Natural killer cell (primary cell): Measurements from ENCODE around the gene CCDC93. TPM values are rescaled to one million over a fixed set of nuclear protein-coding genes. Genes with fewer than 3 reads are reported as not detected.

Experiments
- ATAC-seq, 3 donors: fragments of 150-1000 bp in 2 of 3; fragments of 200-7000 bp in 1 of 3; cut with Tn5 transposase; 1 replicate in 1 of 3; 2 replicates in 2 of 3; pipeline ENCODE4 v1.10.0; 2021; ENCODE audit warnings: mild to moderate bottlenecking in 2 of 3, moderate library complexity in 2 of 3
- DNase-seq, 2 donors: peaks; one replicate each; pipeline versions ENCODE4 v3.0.0 to v3.0.0-alpha.2; 2013 to 2021; ENCODE audit warnings: mixed read lengths in 1 of 2
- H3K27ac ChIP-seq: one replicate; pipeline ENCODE4 v1.5.1; 2013; ENCODE audit warnings: mild to moderate bottlenecking, low read length
- H3K27me3 ChIP-seq: one replicate; pipeline ENCODE4 v1.6.1; 2013; ENCODE audit warnings: low read length; ENCODE audit not compliant: control insufficient read depth, insufficient read depth
- H3K36me3 ChIP-seq: one replicate; pipeline ENCODE4 v1.6.1; 2013; ENCODE audit warnings: low read length; ENCODE audit not compliant: control insufficient read depth, insufficient read depth
- H3K4me1 ChIP-seq: one replicate; pipeline ENCODE4 v1.6.1; 2013; ENCODE audit warnings: low read length; ENCODE audit not compliant: control insufficient read depth, insufficient read depth
- H3K4me3 ChIP-seq: one replicate; pipeline ENCODE4 v1.5.1; 2013; ENCODE audit warnings: low read length
- H3K9me3 ChIP-seq: one replicate; pipeline ENCODE4 v1.6.1; 2013; ENCODE audit warnings: low read length; ENCODE audit not compliant: control insufficient read depth, insufficient read depth
- H3K27ac Mint-ChIP-seq, 2 donors: one replicate each; pipeline ENCODE4 v1.8.0; 2022; ENCODE audit warnings: mild to moderate bottlenecking in 2 of 2, mixed read lengths in 2 of 2, moderate library complexity in 1 of 2
- H3K27me3 Mint-ChIP-seq, 2 donors: one replicate each; pipeline ENCODE4 v1.8.0; 2022; ENCODE audit warnings: low read depth in 2 of 2, mixed read lengths in 2 of 2
- H3K36me3 Mint-ChIP-seq: one replicate; pipeline ENCODE4 v1.8.0; 2022; ENCODE audit warnings: mixed read lengths
- H3K4me1 Mint-ChIP-seq, 2 donors: one replicate each; pipeline ENCODE4 v1.8.0; 2022; ENCODE audit warnings: mixed read lengths in 2 of 2
- H3K4me3 Mint-ChIP-seq: one replicate; pipeline ENCODE4 v1.8.0; 2022; ENCODE audit warnings: mild to moderate bottlenecking, moderate library complexity, mixed read lengths
- H3K9me3 Mint-ChIP-seq, 2 donors: one replicate each; pipeline ENCODE4 v1.8.0; 2022; ENCODE audit warnings: mixed read lengths in 2 of 2
- CTCF ChIP-seq: fragments of 200-600 bp; IDR thresholded peaks from one replicate; pipeline ENCODE4 v1.8.0; 2022; ENCODE audit warnings: antibody characterized with exemption
- WGBS: methylation state at CpG from one replicate; pipeline ENCODE4 v1.1.7; 2013; ENCODE audit warnings: missing lambda C conversion rate; ENCODE audit not compliant: insufficient coverage; 5-methylcytosine and 5-hydroxymethylcytosine counted together
- intact Hi-C: fragments of 100-400 bp; cut with micrococcal nuclease; formaldehyde crosslinking; loops from one replicate; pipeline ENCODE4 v1.14.2; 2022
- total RNA-seq, 4 donors: library from RNA; stranded (reverse); fragments of 120-200 nt in 1 of 4; gene quantifications; one replicate each; pipeline versions ENCODE4 v1.2.3 to v1.2.4, GENCODE V29; 2013 to 2022

Gene CCDC93
- total RNA-seq, 3 donors from 2014 or later (not counting 1 experiment from before 2014, with no cell fraction given) = 58.6 to 68.6 (median 67.4) TPM

- peak; percentile 94 to 99 (median 98) for ATAC-seq
- H3K36me3 ChIP-seq = peaks cover 63% of the 10 kb centered on the region
Observed at GRCh38 chr2:118003396-118003824, 10.5 kb downstream of the CCDC93 start.

GRCh38 chr2:118000041-118000440 lies 13.8 kb downstream of the CCDC93 start:
- DNase-seq (no peak), ATAC-seq (no peak)
- H3K36me3 ChIP-seq = peaks cover 75% of the 10 kb centered on the region
- no peak overlapping the region for H3K4me3 ChIP-seq
- no peak for TF ChIP-seq CTCF
- Mint-ChIP-seq H3K27ac (peak overlapping the region in 1 of 2 donors; percentile 15), H3K4me3 (no peak overlapping the region), H3K36me3 (peaks cover 31% of the 10 kb centered on the region), H3K4me1 (peaks cover 21 to 22% of the 10 kb centered on the region in 2 donors), H3K27me3 (no peaks in the 10 kb centered on the region), H3K9me3 (no peaks in the 10 kb centered on the region)
- 99% methylated on average over 4 of the region's 4 CpGs for WGBS
- H3K4me1 ChIP-seq = peaks cover 6% of the 10 kb centered on the region
- H3K27me3 ChIP-seq = no peaks in the 10 kb centered on the region
- no peaks in the 10 kb centered on the region for H3K9me3 ChIP-seq
- H3K27ac ChIP-seq = no peak overlapping the region
- intact Hi-C loops = no loop called here

More at GRCh38 chr2:118003396-118003824, 10.5 kb downstream of the CCDC93 start:
- H3K27me3 Mint-ChIP-seq = no peaks in the 10 kb centered on the region
- no peak overlapping the region for H3K4me3 Mint-ChIP-seq
- intact Hi-C loops = loop anchor here (1.0 kb wide), 2 partner anchors 167 to 189 kb away; partner anchors contain the start of gene DDX18
- H3K27ac Mint-ChIP-seq = peak overlapping the region; percentile 22 to 60
- WGBS = 46% methylated on average over 2 of the region's 3 CpGs
- H3K9me3 ChIP-seq = no peaks in the 10 kb centered on the region
- H3K27me3 ChIP-seq = no peaks in the 10 kb centered on the region
- peaks cover 6 to 12% of the 10 kb centered on the region in 2 donors for H3K4me1 Mint-ChIP-seq
- no peak overlapping the region for H3K4me3 ChIP-seq
- peaks cover 4% of the 10 kb centered on the region for H3K36me3 Mint-ChIP-seq
- peak; percentile 84 for TF ChIP-seq CTCF
- H3K4me1 ChIP-seq = peaks cover 6% of the 10 kb centered on the region
- peak in 1 of 2 donors; percentile 87 for DNase-seq
- H3K9me3 Mint-ChIP-seq = no peaks in the 10 kb centered on the region
- no peak overlapping the region for H3K27ac ChIP-seq

DNA sequence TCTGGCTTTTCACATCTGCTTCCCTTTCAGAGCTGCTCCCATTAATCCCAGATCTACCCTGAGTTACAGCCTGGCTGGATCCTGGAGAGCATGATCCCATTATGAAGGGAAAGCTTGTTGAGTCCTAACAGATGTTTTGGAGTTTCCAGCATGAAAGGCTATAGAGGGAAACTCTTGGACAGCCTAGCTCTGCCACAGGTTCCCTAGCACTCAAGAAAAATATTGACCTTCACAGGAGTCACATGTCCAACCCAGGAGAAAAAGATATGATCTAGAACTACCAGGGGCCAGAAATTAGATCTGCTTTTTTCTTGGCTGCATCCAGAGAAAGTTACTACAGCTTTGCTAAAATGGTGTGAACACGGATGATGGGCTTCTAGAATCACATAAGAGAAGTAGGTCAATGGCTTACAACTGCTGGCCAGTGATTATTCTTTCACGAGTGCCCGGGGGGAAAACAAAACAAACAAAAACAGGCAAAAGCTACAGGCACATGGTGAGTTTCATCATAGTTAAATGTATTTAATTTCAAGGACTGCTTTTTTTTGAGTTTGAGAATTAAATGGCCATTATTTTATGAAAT lies 15.9 kb downstream of the CCDC93 start:
- no peaks in the 10 kb centered on the region for H3K9me3 Mint-ChIP-seq
- DNase-seq (no peak), ATAC-seq (no peak)
- peaks cover 35% of the 10 kb centered on the region for H3K36me3 Mint-ChIP-seq
- no peaks in the 10 kb centered on the region for H3K27me3 Mint-ChIP-seq
- Histone ChIP-seq H3K27ac (no peak overlapping the region), H3K36me3 (peaks cover 81% of the 10 kb centered on the region), H3K4me1 (peaks cover 1% of the 10 kb centered on the region), H3K9me3 (no peaks in the 10 kb centered on the region), H3K27me3 (no peaks in the 10 kb centered on the region), H3K4me3 (no peak overlapping the region)
- H3K4me1 Mint-ChIP-seq = peaks cover 15 to 16% of the 10 kb centered on the region in 2 donors
- WGBS = 90% methylated on average over 3 of the region's 3 CpGs
- TF ChIP-seq CTCF = no peak
- H3K4me3 Mint-ChIP-seq = no peak overlapping the region
- intact Hi-C loops = no loop called here
- H3K27ac Mint-ChIP-seq = peak overlapping the region; percentile 11 to 66

GRCh38 chr2:117996525-117996924 lies 17.3 kb downstream of the CCDC93 start:
- peak overlapping the region; percentile 4 to 43 for H3K27ac Mint-ChIP-seq
- no peaks in the 10 kb centered on the region for H3K27me3 ChIP-seq
- H3K9me3 ChIP-seq = no peaks in the 10 kb centered on the region
- no peak overlapping the region for H3K4me3 Mint-ChIP-seq
- intact Hi-C loops = no loop called here
- H3K36me3 Mint-ChIP-seq = peaks cover 35% of the 10 kb centered on the region
- no peaks in the 10 kb centered on the region for H3K27me3 Mint-ChIP-seq
- no peak overlapping the region for H3K27ac ChIP-seq
- ATAC-seq (no peak), DNase-seq (no peak)
- no peaks in the 10 kb centered on the region for H3K9me3 Mint-ChIP-seq
- no peak for TF ChIP-seq CTCF
- no peaks in the 10 kb centered on the region for H3K4me1 ChIP-seq
- H3K36me3 ChIP-seq = peaks cover 87% of the 10 kb centered on the region
- H3K4me1 Mint-ChIP-seq = peaks cover 15 to 16% of the 10 kb centered on the region in 2 donors
- WGBS = 97% methylated on average over 3 of the region's 3 CpGs
- no peak overlapping the region for H3K4me3 ChIP-seq
